Endothelial cell (in vitro differentiated cells): ENCODE results near the gene NRL. TPM values are rescaled to one million over a fixed set of nuclear protein-coding genes. Genes with fewer than 3 reads are reported as not detected.

ENCODE experiments used
- DNase-seq: peaks from one replicate; pipeline ENCODE4 v3.0.0; 2021; ENCODE audit warnings: low spot score
- H3K27ac Mint-ChIP-seq: one replicate; pipeline ENCODE4 v1.8.0; 2021; ENCODE audit warnings: mixed read lengths, inconsistent platforms; ENCODE audit not compliant: unreplicated experiment
- H3K27me3 Mint-ChIP-seq: one replicate; pipeline ENCODE4 v1.8.0; 2021; ENCODE audit warnings: mild to moderate bottlenecking, moderate library complexity, mixed read lengths, inconsistent platforms; ENCODE audit not compliant: unreplicated experiment
- H3K36me3 Mint-ChIP-seq: one replicate; pipeline ENCODE4 v1.8.0; 2021; ENCODE audit warnings: mild to moderate bottlenecking, low read depth, mixed read lengths, inconsistent platforms; ENCODE audit not compliant: unreplicated experiment
- H3K4me1 Mint-ChIP-seq: one replicate; pipeline ENCODE4 v1.8.0; 2021; ENCODE audit warnings: mild to moderate bottlenecking, mixed read lengths, inconsistent platforms; ENCODE audit not compliant: unreplicated experiment
- H3K4me3 Mint-ChIP-seq: one replicate; pipeline ENCODE4 v1.8.0; 2021; ENCODE audit warnings: mild to moderate bottlenecking, mixed read lengths, inconsistent platforms; ENCODE audit not compliant: unreplicated experiment
- H3K9me3 Mint-ChIP-seq: one replicate; pipeline ENCODE4 v1.8.0; 2021; ENCODE audit warnings: mixed read lengths, inconsistent platforms; ENCODE audit not compliant: unreplicated experiment
- CTCF ChIP-seq: fragments of 200-600 bp; sonication (generic); IDR thresholded peaks from one replicate; pipeline ENCODE4 v1.5.0; 2021; ENCODE audit warnings: antibody characterized with exemption; ENCODE audit not compliant: unreplicated experiment
- total RNA-seq: library from RNA; stranded (reverse); fragmentation: NEBNext Ultra II Directional; extraction: Animal tissue kit (Norgen Biotek cat#: 25700); gene quantifications from one replicate; pipeline ENCODE4 v1.2.1, GENCODE V29; 2021; ENCODE audit not compliant: unreplicated experiment

Gene NRL
- total RNA-seq, 1 donor from 2014 or later, result 1.2 TPM

DNA sequence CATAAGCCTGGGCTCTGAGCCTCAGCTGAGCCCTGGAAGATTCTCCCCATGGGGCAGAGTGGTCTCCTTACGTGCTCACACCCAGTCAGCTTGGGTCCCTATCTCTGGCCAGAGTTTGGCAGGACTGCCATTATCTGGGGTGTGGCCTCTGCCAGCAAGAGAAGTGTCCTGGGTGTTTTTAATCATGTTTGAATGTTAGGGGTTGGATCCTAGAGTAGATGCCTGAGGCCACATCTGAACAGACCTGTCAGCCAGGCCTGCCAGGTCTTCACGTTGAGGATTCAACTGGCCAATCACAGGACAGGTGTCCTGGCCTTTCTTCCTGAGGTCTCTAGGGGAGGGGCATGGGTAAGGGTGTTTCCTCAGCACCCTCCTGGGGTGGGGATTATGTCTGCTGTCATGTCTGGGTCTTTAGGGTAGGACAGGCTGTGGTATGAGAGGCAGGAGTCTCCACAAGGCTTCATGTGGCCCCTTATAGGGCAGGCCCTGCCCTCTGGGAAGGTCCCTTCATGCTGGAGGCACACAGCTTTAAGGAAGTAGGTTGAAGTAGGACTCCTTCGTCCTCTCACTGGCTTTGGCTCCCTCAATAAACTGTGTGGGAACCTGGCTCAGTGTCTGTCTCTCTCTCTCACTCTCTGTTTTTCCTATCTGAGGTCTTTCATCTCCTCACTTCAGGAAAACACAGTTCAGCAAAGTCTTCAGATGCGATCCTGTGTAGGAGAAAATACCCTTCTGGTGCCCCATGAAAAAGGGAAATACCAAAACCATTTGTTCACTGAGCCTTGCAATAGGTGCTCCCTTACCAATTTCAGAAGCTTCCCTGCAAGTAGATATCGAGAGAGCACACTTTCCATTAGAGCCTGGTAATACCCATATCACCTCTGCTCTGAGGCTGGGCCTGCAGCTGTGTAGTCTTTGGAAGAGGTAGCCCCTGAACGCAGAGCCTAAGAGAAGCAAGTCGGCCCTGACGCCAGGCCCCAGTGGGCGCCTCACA lies 9.0 kb upstream of the NRL start:
- no peak for TF ChIP-seq CTCF
- Mint-ChIP-seq H3K4me3 (no peak overlapping the region), H3K27ac (no peak overlapping the region), H3K36me3 (peaks cover 32% of the 10 kb centered on the region), H3K4me1 (no peaks in the 10 kb centered on the region), H3K27me3 (no peaks in the 10 kb centered on the region), H3K9me3 (no peaks in the 10 kb centered on the region)
- no peak for DNase-seq

DNA sequence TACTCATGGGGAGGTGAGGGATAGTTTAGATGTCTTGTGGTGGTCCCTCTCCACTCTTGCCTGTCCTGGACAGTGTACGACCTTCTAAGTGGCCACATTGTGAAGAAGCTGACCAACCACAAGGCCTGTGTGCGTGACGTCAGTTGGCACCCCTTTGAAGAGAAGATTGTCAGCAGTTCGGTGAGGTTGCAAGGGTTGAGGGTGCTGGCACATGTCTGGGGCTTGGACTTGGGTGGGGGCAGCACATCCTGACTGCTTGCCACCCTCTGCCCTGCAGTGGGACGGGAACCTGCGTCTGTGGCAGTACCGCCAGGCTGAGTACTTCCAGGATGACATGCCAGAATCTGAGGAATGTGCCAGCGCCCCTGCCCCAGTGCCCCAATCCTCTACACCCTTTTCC lies 8.1 kb upstream of the NRL start:
- Mint-ChIP-seq H3K4me1 (no peaks in the 10 kb centered on the region), H3K36me3 (peaks cover 36% of the 10 kb centered on the region), H3K27ac (no peak overlapping the region), H3K9me3 (no peaks in the 10 kb centered on the region), H3K4me3 (no peak overlapping the region), H3K27me3 (no peaks in the 10 kb centered on the region)
- DNase-seq, result no peak
- TF ChIP-seq CTCF, result no peak

DNA sequence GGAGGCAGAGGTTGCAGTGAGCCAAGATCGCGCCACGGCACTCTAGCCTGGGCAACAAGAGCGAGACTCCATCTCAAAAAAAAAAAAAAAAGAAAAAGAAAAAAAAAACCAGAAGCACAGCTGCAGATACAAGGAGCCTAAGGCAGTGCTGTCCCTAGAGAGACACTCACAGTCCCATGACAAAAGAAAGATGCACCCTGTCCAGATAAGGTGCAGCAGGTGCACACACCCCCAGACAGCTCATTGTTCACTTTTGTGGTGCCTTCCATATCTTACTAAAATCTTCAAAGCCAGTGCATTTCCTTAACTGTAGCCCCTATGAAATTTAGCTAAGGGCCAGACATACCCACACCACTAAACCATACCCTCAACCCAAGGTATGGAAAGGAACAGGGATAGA lies 7.7 kb upstream of the NRL start:
- Mint-ChIP-seq H3K4me1 (no peaks in the 10 kb centered on the region), H3K4me3 (no peak overlapping the region), H3K36me3 (peaks cover 36% of the 10 kb centered on the region), H3K27ac (no peak overlapping the region), H3K9me3 (no peaks in the 10 kb centered on the region), H3K27me3 (no peaks in the 10 kb centered on the region)
- no peak for DNase-seq
- TF ChIP-seq CTCF, result no peak

DNA sequence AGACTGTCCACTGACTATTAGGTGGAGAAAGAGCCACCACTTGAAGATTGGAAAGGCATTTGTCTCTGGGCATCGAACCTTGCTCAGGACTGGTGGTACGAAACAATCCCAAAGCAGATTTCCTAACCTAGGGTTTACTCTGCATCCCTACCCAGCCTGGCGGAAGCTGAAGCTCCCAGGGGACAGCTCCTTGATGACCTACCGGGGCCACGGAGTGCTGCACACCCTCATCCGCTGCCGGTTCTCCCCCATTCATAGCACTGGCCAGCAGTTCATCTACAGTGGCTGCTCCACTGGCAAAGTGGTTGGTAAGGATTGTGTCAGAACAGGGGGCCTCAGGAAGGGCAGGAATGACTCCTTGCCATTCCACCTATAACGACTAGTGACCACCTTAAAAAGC lies 6.5 kb upstream of the NRL start:
- H3K27me3 Mint-ChIP-seq, result peaks cover 2% of the 10 kb centered on the region
- H3K27ac Mint-ChIP-seq, result no peak overlapping the region
- peaks cover 6% of the 10 kb centered on the region for H3K4me1 Mint-ChIP-seq
- TF ChIP-seq CTCF, result no peak
- H3K36me3 Mint-ChIP-seq, result peaks cover 40% of the 10 kb centered on the region
- no peak overlapping the region for H3K4me3 Mint-ChIP-seq
- no peak for DNase-seq
- no peaks in the 10 kb centered on the region for H3K9me3 Mint-ChIP-seq

DNA sequence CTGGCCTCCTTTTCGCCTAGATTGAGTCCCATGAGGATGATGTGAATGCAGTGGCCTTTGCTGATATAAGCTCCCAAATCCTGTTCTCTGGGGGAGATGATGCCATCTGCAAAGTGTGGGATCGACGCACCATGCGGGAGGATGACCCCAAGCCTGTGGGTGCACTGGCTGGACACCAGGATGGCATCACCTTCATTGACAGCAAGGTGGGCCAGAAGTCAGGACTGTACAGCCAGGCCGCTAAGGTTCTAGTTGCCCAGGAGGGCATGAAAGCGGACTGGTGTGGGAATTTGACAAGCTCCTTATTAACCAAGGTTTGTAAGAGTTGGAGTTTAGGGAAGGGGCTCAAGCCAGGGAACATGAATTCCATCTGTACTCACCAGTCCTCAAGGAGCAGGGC lies 4.9 kb upstream of the NRL start:
- no peak for TF ChIP-seq CTCF
- no peak for DNase-seq
- Mint-ChIP-seq H3K36me3 (peaks cover 40% of the 10 kb centered on the region), H3K4me1 (peaks cover 20% of the 10 kb centered on the region), H3K27me3 (peaks cover 8% of the 10 kb centered on the region), H3K4me3 (no peak overlapping the region), H3K9me3 (no peaks in the 10 kb centered on the region), H3K27ac (no peak overlapping the region)
